Measurements from ENCODE around the gene TMEM39B. TPM values are rescaled to one million over a fixed set of nuclear protein-coding genes. Genes with fewer than 3 reads are reported as not detected.
A peak's percentile ranks its signal among the peaks of the same experiment; 100 is the strongest.

The TMEM39B gene
- total RNA-seq, 2 donors from 2014 or later: 4.4 to 10.2 TPM

GRCh38 chr1:32091176-32091575, 18.4 kb downstream of the TMEM39B start:
- no peak for ATAC-seq

GRCh38 chr1:32091591-32091990, 18.9 kb downstream of the TMEM39B start:
- Histone ChIP-seq H3K36me3 (replicated peaks in 1 of 2; ENCODE audit: insufficient read depth in 1 of 2, low read depth in 2 of 2) (peaks cover 0 to 2% of the 10 kb centered on the region in 2 donors), H3K27ac (no peak overlapping the region), H3K27me3 (no peaks in the 10 kb centered on the region), H3K9me3 (no peaks in the 10 kb centered on the region), H3K4me3 (no peak overlapping the region), H3K4me1 (no peaks in the 10 kb centered on the region)
- intact Hi-C loops (cut with DNase I): no loop called here
- ATAC-seq: no peak
- 91 to 96% methylated on average over 9 to 15 of the region's 15 CpGs for WGBS, 2 donors
- TF ChIP-seq POLR2A (IDR thresholded peaks at IDR 0.05) (no peak), CTCF (IDR thresholded peaks at IDR 0.05) (no peak)
- no peak for DNase-seq

More at GRCh38 chr1:32091176-32091575, 18.4 kb downstream of the TMEM39B start:
- Histone ChIP-seq H3K36me3 (replicated peaks in 1 of 2; ENCODE audit: insufficient read depth in 1 of 2, low read depth in 2 of 2) (peaks cover 0 to 2% of the 10 kb centered on the region in 2 donors), H3K27me3 (no peaks in the 10 kb centered on the region), H3K4me3 (no peak overlapping the region), H3K27ac (no peak overlapping the region), H3K4me1 (no peaks in the 10 kb centered on the region), H3K9me3 (no peaks in the 10 kb centered on the region)
- TF ChIP-seq POLR2A (IDR thresholded peaks at IDR 0.05) (no peak), CTCF (IDR thresholded peaks at IDR 0.05) (no peak)
- intact Hi-C loops (cut with DNase I): no loop called here
- 89 to 96% methylated on average over 6 to 8 of the region's 8 CpGs for WGBS, 2 donors
- no peak for DNase-seq

GRCh38 chr1:32094746-32095521, 22.2 kb downstream of the TMEM39B start:
- DNase-seq (peak; percentile 41 to 93 (median 78)), ATAC-seq (peak; percentile 55)
- WGBS, 2 donors: 63 to 85% methylated on average over 11 of the region's 11 CpGs
- Histone ChIP-seq H3K4me1 (no peaks in the 10 kb centered on the region), H3K36me3 (replicated peaks in 1 of 2; ENCODE audit: insufficient read depth in 1 of 2, low read depth in 2 of 2) (peaks cover 0 to 2% of the 10 kb centered on the region in 2 donors), H3K9me3 (no peaks in the 10 kb centered on the region), H3K27ac (peak overlapping the region in 3 of 4 donors; percentile 25 to 76 (median 62)), H3K27me3 (no peaks in the 10 kb centered on the region), H3K4me3 (no peak overlapping the region)
- TF ChIP-seq POLR2A (IDR thresholded peaks at IDR 0.05) (no peak), CTCF (IDR thresholded peaks at IDR 0.05) (no peak)
- intact Hi-C loops (cut with DNase I): no loop called here

- intact Hi-C loops (cut with DNase I): no loop called here
- Histone ChIP-seq H3K9me3 (no peaks in the 10 kb centered on the region), H3K4me3 (no peak overlapping the region), H3K27ac (no peak overlapping the region), H3K36me3 (replicated peaks in 1 of 2; ENCODE audit: insufficient read depth in 1 of 2, low read depth in 2 of 2) (peaks cover 0 to 2% of the 10 kb centered on the region in 2 donors), H3K27me3 (no peaks in the 10 kb centered on the region), H3K4me1 (no peaks in the 10 kb centered on the region)
- ATAC-seq (no peak), DNase-seq (no peak)
- TF ChIP-seq POLR2A (IDR thresholded peaks at IDR 0.05): no peak
- no peak for TF ChIP-seq CTCF (IDR thresholded peaks at IDR 0.05)
- WGBS, 2 donors: 86 to 92% methylated on average over 4 of the region's 4 CpGs
Measured at GRCh38 chr1:32099426-32099825, 26.7 kb downstream of the TMEM39B start.

GRCh38 chr1:32100359-32100758, 27.6 kb downstream of the TMEM39B start:
- no peak for ATAC-seq
- no peaks in the 10 kb centered on the region for H3K9me3 ChIP-seq
- H3K36me3 ChIP-seq (replicated peaks in 1 of 2; ENCODE audit: insufficient read depth in 1 of 2, low read depth in 2 of 2): no peaks in the 10 kb centered on the region
- H3K27me3 ChIP-seq: no peaks in the 10 kb centered on the region
- WGBS, 2 donors: 88 to 90% methylated on average over 10 of the region's 10 CpGs
- no peak overlapping the region for H3K4me3 ChIP-seq
- H3K27ac ChIP-seq: no peak overlapping the region
- no peaks in the 10 kb centered on the region for H3K4me1 ChIP-seq
- no peak for TF ChIP-seq POLR2A (IDR thresholded peaks at IDR 0.05)
- intact Hi-C loops (cut with DNase I): no loop called here
- no peak for DNase-seq
